GM23338 (cell line): ENCODE results near the gene TUBGCP4. TPM values are rescaled to one million over a fixed set of nuclear protein-coding genes. Genes with fewer than 3 reads are reported as not detected.

Experiments used
- ATAC-seq: fragments of 200-7000 bp; cut with Tn5 transposase; 3 replicates; pipeline ENCODE4 v1.9.1; 2020
- DNase-seq: peaks from one replicate; pipeline ENCODE4 v3.0.0-alpha.2; 2015; ENCODE audit warnings: low spot score
- H2AFZ ChIP-seq: fragments of 200-600 bp; sonication (generic); 2 replicates; pipeline ENCODE4 v1.8.0; 2016; ENCODE audit warnings: antibody characterized with exemption, mild to moderate bottlenecking, moderate library complexity
- H3F3A ChIP-seq: fragments of 200-600 bp; sonication (generic); replicated peaks from 2 replicates; pipeline ENCODE4 v1.8.0; 2017; ENCODE audit warnings: antibody characterized with exemption, mixed run types, low read depth
- H3K27ac ChIP-seq: fragments of 200-600 bp; sonication (generic); 2 replicates; pipeline ENCODE4 v1.6.1; 2016; ENCODE audit warnings: low read depth
- H3K27me3 ChIP-seq: fragments of 200-600 bp; sonication (generic); 2 replicates; pipeline ENCODE4 v1.8.0; 2016; ENCODE audit warnings: mild to moderate bottlenecking, mixed run types, moderate library complexity; ENCODE audit not compliant: insufficient read depth
- H3K36me3 ChIP-seq: fragments of 200-600 bp; sonication (generic); 2 replicates; pipeline ENCODE4 v1.8.0; 2016; ENCODE audit warnings: mild to moderate bottlenecking; ENCODE audit not compliant: insufficient read depth
- H3K4me1 ChIP-seq: fragments of 200-600 bp; sonication (generic); 2 replicates; pipeline ENCODE4 v1.8.0; 2016; ENCODE audit warnings: mild to moderate bottlenecking, moderate library complexity; ENCODE audit not compliant: insufficient read depth
- H3K4me2 ChIP-seq: fragments of 200-600 bp; sonication (generic); 2 replicates; pipeline ENCODE4 v1.7.1; 2017; ENCODE audit warnings: mixed run types
- H3K4me3 ChIP-seq: fragments of 200-600 bp; sonication (generic); 2 replicates; pipeline ENCODE4 v1.6.1; 2016; ENCODE audit warnings: mixed run types
- H3K79me2 ChIP-seq: fragments of 200-600 bp; sonication (generic); replicated peaks from 2 replicates; pipeline ENCODE4 v1.8.0; 2017; ENCODE audit warnings: mild to moderate bottlenecking; ENCODE audit not compliant: insufficient read depth
- H3K9me2 ChIP-seq: fragments of 200-600 bp; sonication (generic); 2 replicates; pipeline ENCODE4 v1.8.0; 2017; ENCODE audit not compliant: insufficient read depth
- H4K20me1 ChIP-seq: fragments of 200-600 bp; sonication (generic); replicated peaks from 2 replicates; pipeline ENCODE4 v1.8.0; 2017; ENCODE audit warnings: mild to moderate bottlenecking; ENCODE audit not compliant: insufficient read depth
- H3K27ac Mint-ChIP-seq: 2 replicates; pipeline ENCODE4 v1.8.0; 2020; ENCODE audit warnings: inconsistent platforms, mild to moderate bottlenecking, moderate library complexity, mixed read lengths
- H3K27me3 Mint-ChIP-seq: 3 replicates; pipeline ENCODE4 v1.8.0; 2022; ENCODE audit warnings: low read depth, mild to moderate bottlenecking, moderate library complexity, mixed read lengths, inconsistent platforms; ENCODE audit not compliant: insufficient read depth, poor library complexity
- H3K36me3 Mint-ChIP-seq: 3 replicates; pipeline ENCODE4 v1.8.0; 2021; ENCODE audit warnings: low read depth, mild to moderate bottlenecking, inconsistent platforms, moderate library complexity, mixed read lengths
- H3K4me1 Mint-ChIP-seq: 3 replicates; pipeline ENCODE4 v1.8.0; 2020; ENCODE audit warnings: mild to moderate bottlenecking, inconsistent platforms, mixed read lengths
- H3K4me3 Mint-ChIP-seq: 3 replicates; pipeline ENCODE4 v1.8.0; 2021; ENCODE audit warnings: moderate library complexity, mild to moderate bottlenecking, inconsistent platforms, mixed read lengths
- H3K9me3 Mint-ChIP-seq: 3 replicates; pipeline ENCODE4 v1.8.0; 2020; ENCODE audit warnings: moderate library complexity, mild to moderate bottlenecking, inconsistent platforms, mixed read lengths
- CREB1 ChIP-seq: fragments of 250-450 bp; sonication (Bioruptor Pico); IDR thresholded peaks from 2 replicates; pipeline ENCODE4 v1.5.0; 2020; ENCODE audit warnings: low read depth, mild to moderate bottlenecking, moderate library complexity
- CTCF ChIP-seq, 2 experiments: fragments of 200-600 bp in 1 of 2; sonication (generic) in 1 of 2; conservative IDR thresholded peaks; 2 replicates each; pipeline versions ENCODE4 v1.5.1 to v1.6.1; 2016 to 2017; ENCODE audit warnings: antibody characterized with exemption in 2 of 2, low read depth in 2 of 2, mild to moderate bottlenecking in 2 of 2, moderate library complexity in 1 of 2
- ETS1 ChIP-seq: IDR thresholded peaks from 2 replicates; pipeline ENCODE4 v1.6.1; 2016; ENCODE audit warnings: antibody characterized with exemption
- EZH2phosphoT487 ChIP-seq: fragments of 200-600 bp; sonication (generic); IDR thresholded peaks from one replicate; pipeline ENCODE4 v1.8.1; 2018; ENCODE audit warnings: antibody characterized with exemption; ENCODE audit not compliant: unreplicated experiment
- JUNB ChIP-seq: IDR thresholded peaks from one replicate; pipeline ENCODE4 v1.6.1; 2016; ENCODE audit warnings: antibody characterized with exemption; ENCODE audit not compliant: unreplicated experiment
- POLR2AphosphoS5 ChIP-seq: IDR thresholded peaks from 2 replicates; pipeline ENCODE4 v1.6.1; 2016; ENCODE audit warnings: antibody characterized with exemption, low read depth
- STAT1 ChIP-seq: IDR thresholded peaks from one replicate; pipeline ENCODE4 v1.6.1; 2016; ENCODE audit warnings: antibody characterized with exemption; ENCODE audit not compliant: unreplicated experiment
- ZNF114 ChIP-seq: fragments of 250-450 bp; sonication (Bioruptor Pico); IDR thresholded peaks from 2 replicates; pipeline ENCODE4 v1.5.0; 2020; ENCODE audit warnings: mild to moderate bottlenecking, moderate library complexity
- ZNF331 ChIP-seq: fragments of 250-450 bp; sonication (Bioruptor Pico); IDR thresholded peaks from 2 replicates; pipeline ENCODE4 v1.5.0; 2020; ENCODE audit warnings: low read depth, mild to moderate bottlenecking, moderate library complexity
- ZNF462 ChIP-seq: fragments of 250-450 bp; sonication (Bioruptor Pico); IDR thresholded peaks from 2 replicates; pipeline ENCODE4 v1.5.0; 2020; ENCODE audit warnings: mild to moderate bottlenecking, moderate library complexity
- polyA plus RNA-seq: library from polyadenylated mRNA; unstranded; fragments of >200 nt; fragmentation: Nextera tagmentation; extraction: Ambion mirVana; gene quantifications from 2 replicates; pipeline ENCODE4 v1.2.1, GENCODE V29; 2016
- total RNA-seq: library from RNA; depleted of rRNA; stranded (reverse); fragments of >200 nt; shearing (Covaris generic); gene quantifications from 2 replicates; pipeline ENCODE4 v1.2.3, GENCODE V29; 2014
- TF ChIP-seq, protein P1 (sequence below): IDR thresholded peaks from one replicate; pipeline ENCODE4 v1.6.1; 2018; ENCODE audit warnings: antibody characterized with exemption; ENCODE audit not compliant: unreplicated experiment

TUBGCP4 gene
- total and polyA plus RNA-seq, 2 experiments from 2014 or later = 10.6 to 18.0 TPM

DNA sequence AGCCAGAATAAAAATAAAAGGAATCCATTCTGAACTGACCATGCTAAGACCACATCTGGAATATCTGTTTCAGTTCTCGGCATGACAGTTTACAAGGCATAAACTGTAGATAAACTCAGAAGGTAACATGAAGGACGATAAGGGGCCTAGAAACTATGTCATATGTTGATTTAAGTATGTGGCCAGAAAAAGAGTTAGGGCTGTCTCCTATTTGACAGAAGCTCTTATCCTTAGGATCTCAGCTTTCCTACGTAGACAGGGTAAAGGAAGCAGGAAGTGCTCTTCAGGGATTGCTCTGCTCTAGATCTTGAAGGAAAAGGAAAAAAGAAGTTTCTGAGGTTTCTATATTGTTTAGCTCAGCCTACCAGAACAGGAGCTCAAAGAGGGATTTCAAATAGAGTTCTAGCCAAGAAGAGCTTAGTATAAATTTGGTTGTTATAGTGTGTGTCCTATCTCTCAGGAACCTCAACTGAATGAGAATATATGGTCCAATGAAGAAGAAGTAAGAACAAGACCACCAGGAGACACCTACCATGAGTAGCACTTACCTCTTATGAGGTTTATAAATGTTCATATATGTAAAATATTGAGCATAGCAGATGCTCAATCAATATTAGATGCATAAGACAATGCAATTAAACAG, 62.9 kb downstream of the TUBGCP4 start:
- Mint-ChIP-seq H3K4me1 (no peaks in the 10 kb centered on the region), H3K27ac (no peak overlapping the region), H3K9me3 (no peaks in the 10 kb centered on the region), H3K4me3 (no peak overlapping the region), H3K36me3 (peaks cover 66% of the 10 kb centered on the region), H3K27me3 (no peaks in the 10 kb centered on the region)
- Histone ChIP-seq H3F3A (no peaks in the 10 kb centered on the region; the same call in 1 of the 2 replicates), H4K20me1 (peaks cover 14% of the 10 kb centered on the region), H3K27ac (no peak overlapping the region), H2AFZ (no peak overlapping the region), H3K9me2 (no peaks in the 10 kb centered on the region), H3K4me1 (no peaks in the 10 kb centered on the region), H3K79me2 (no peaks in the 10 kb centered on the region; the same call in 1 of the 2 replicates), H3K4me3 (no peak overlapping the region), H3K4me2 (no peak overlapping the region), H3K36me3 (peaks cover 40% of the 10 kb centered on the region), H3K27me3 (no peaks in the 10 kb centered on the region)
- TF ChIP-seq CREB1 (CRISPR knock-in tag) (no peak), JUNB (no peak), STAT1 (no peak), ZNF462 (CRISPR knock-in tag) (no peak), EZH2phosphoT487 (no peak), CTCF (conservative IDR thresholded peaks at IDR 0.05; ENCODE audit: low read depth in 2 of 2) (no peak), ZNF114 (CRISPR knock-in tag) (no peak), ZNF331 (CRISPR knock-in tag) (no peak), POLR2AphosphoS5 (no peak), ETS1 (no peak)
- TF ChIP-seq, protein P1, sequence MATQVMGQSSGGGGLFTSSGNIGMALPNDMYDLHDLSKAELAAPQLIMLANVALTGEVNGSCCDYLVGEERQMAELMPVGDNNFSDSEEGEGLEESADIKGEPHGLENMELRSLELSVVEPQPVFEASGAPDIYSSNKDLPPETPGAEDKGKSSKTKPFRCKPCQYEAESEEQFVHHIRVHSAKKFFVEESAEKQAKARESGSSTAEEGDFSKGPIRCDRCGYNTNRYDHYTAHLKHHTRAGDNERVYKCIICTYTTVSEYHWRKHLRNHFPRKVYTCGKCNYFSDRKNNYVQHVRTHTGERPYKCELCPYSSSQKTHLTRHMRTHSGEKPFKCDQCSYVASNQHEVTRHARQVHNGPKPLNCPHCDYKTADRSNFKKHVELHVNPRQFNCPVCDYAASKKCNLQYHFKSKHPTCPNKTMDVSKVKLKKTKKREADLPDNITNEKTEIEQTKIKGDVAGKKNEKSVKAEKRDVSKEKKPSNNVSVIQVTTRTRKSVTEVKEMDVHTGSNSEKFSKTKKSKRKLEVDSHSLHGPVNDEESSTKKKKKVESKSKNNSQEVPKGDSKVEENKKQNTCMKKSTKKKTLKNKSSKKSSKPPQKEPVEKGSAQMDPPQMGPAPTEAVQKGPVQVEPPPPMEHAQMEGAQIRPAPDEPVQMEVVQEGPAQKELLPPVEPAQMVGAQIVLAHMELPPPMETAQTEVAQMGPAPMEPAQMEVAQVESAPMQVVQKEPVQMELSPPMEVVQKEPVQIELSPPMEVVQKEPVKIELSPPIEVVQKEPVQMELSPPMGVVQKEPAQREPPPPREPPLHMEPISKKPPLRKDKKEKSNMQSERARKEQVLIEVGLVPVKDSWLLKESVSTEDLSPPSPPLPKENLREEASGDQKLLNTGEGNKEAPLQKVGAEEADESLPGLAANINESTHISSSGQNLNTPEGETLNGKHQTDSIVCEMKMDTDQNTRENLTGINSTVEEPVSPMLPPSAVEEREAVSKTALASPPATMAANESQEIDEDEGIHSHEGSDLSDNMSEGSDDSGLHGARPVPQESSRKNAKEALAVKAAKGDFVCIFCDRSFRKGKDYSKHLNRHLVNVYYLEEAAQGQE = no peak
- ATAC-seq (no peak), DNase-seq (no peak)
